ENCODE measurements around the gene VPS26A. TPM values are rescaled to one million over a fixed set of nuclear protein-coding genes. Genes with fewer than 3 reads are reported as not detected.

VPS26A gene
- total RNA-seq, 1 donor from 2014 or later, result 15.1 TPM

GRCh38 chr10:69216577-69217118, 92.7 kb downstream of the VPS26A start:
- DNase-seq (ENCODE audit: low spot score), result no peak
- ATAC-seq, result no peak

- DNase-seq (ENCODE audit: low spot score) (no peak), ATAC-seq (no peak)
Observed at GRCh38 chr10:69217119-69217754, 93.3 kb downstream of the VPS26A start.

- ATAC-seq (no peak), DNase-seq (ENCODE audit: low spot score) (no peak)
Observed at GRCh38 chr10:69218831-69219230, 94.9 kb downstream of the VPS26A start.

GRCh38 chr10:69220041-69220451, 96.1 kb downstream of the VPS26A start, which contains the start of gene HKDC1:
TSS of gene HKDC1 (plus strand) at chr10:69220332. CDS start at chr10:69220436, 104 bp downstream.
- ATAC-seq, result peak; percentile 41
- DNase-seq (ENCODE audit: low spot score), result no peak

GRCh38 chr10:69220507-69220906, 96.5 kb downstream of the VPS26A start:
- ATAC-seq (peak; percentile 22), DNase-seq (ENCODE audit: low spot score) (no peak)

Other genes with a start within 250 kb of the VPS26A start
- gene DDX50, start 222.9 kb upstream of the VPS26A start, total RNA-seq, result 6.4 TPM
- gene DDX21, start 168.0 kb upstream of the VPS26A start, total RNA-seq, result 14.0 TPM
- 8.2 TPM for gene KIFBP, start 135.4 kb upstream of the VPS26A start, total RNA-seq
- gene SRGN, start 36.1 kb upstream of the VPS26A start, total RNA-seq, result 29.1 TPM
- gene SUPV3L1, start 56.1 kb downstream of the VPS26A start, total RNA-seq, result 15.7 TPM
- gene HKDC1, start 96.2 kb downstream of the VPS26A start, total RNA-seq, result 0.65 TPM
- gene HK1, start 154.3 kb downstream of the VPS26A start, total RNA-seq, result 6.8 TPM